ENCODE measurements around the gene ZSCAN21. TPM values are rescaled to one million over a fixed set of nuclear protein-coding genes. Genes with fewer than 3 reads are reported as not detected.

The ZSCAN21 gene
- total and polyA plus RNA-seq, 10 of the 15 experiments (the other 5 are each of a cell fraction or from before 2014, with no cell fraction given) = 1.9 to 9.6 (median 7.1) TPM

- no peak for TF ChIP-seq CEBPZ (IDR thresholded peaks at IDR 0.05; ENCODE audit: low read depth, low read length)
- TF ChIP-seq DPF2 (IDR thresholded peaks at IDR 0.05) = no peak
- TF ChIP-seq RCOR1 (conservative IDR thresholded peaks at IDR 0.05; ENCODE audit: low read depth, low read length) = no peak
- peak; percentile 46; the same call in 1 of the 2 replicates for TF ChIP-seq GATAD2B (conservative IDR thresholded peaks at IDR 0.05; ENCODE audit: low read depth)
- TF ChIP-seq CREM (IDR thresholded peaks at IDR 0.05; ENCODE audit: low read depth) = peak; percentile 96
- no peak for TF ChIP-seq MTA3 (IDR thresholded peaks at IDR 0.05; ENCODE audit: borderline replicate concordance, low read length)
- no peak for TF ChIP-seq BCL11A (IDR thresholded peaks at IDR 0.05; ENCODE audit: low read depth, low read length)
- no peak for TF ChIP-seq NKRF (conservative IDR thresholded peaks at IDR 0.05)
- no peak for TF ChIP-seq PBX3 (IDR thresholded peaks at IDR 0.05; ENCODE audit: insufficient replicate concordance, low read depth, low read length)
- peak; percentile 58 for TF ChIP-seq SIX5 (IDR thresholded peaks at IDR 0.05; ENCODE audit: low read depth, low read length, severe bottlenecking)
- no peak for TF ChIP-seq EED (IDR thresholded peaks at IDR 0.05; ENCODE audit: low read depth)
- 0 out of 2 replicates have a peak, but pooled peaks have one; percentile 42 for TF ChIP-seq ZNF207 (IDR thresholded peaks at IDR 0.05; ENCODE audit: borderline replicate concordance)
- no peak; the same call in 1 of the 2 replicates for TF ChIP-seq REST (IDR thresholded peaks at IDR 0.05; ENCODE audit: low read depth, low read length)
- peak; percentile 92 for TF ChIP-seq E2F8 (IDR thresholded peaks at IDR 0.05; ENCODE audit: low read depth, partially characterized antibody)
- TF ChIP-seq POLR2A (IDR thresholded peaks at IDR 0.05; ENCODE audit: low read depth, low read length) = peak; percentile 98
- no peak for TF ChIP-seq JUNB (IDR thresholded peaks at IDR 0.05)
These were observed 34.1 kb upstream of the ZSCAN21 start, which contains the start of gene ZKSCAN1 (continued) for GRCh38 chr7:100015232-100016214.

All from GM12878 (cell line).